NCI-H1436 treated with DMSO at 0.1 percent for 48 hours (cell line): ENCODE data around the gene AQP10.
"Not testable (repeated sequence)": the region's sequence is repeated elsewhere in the genome, so short reads cannot be mapped to it uniquely, and the experiment has no call there.

Experiments
- DNase-seq: peaks from one replicate; lab custom pipeline; 2025; lab: John Stamatoyannopoulos, UW

AQP10 gene

DNA sequence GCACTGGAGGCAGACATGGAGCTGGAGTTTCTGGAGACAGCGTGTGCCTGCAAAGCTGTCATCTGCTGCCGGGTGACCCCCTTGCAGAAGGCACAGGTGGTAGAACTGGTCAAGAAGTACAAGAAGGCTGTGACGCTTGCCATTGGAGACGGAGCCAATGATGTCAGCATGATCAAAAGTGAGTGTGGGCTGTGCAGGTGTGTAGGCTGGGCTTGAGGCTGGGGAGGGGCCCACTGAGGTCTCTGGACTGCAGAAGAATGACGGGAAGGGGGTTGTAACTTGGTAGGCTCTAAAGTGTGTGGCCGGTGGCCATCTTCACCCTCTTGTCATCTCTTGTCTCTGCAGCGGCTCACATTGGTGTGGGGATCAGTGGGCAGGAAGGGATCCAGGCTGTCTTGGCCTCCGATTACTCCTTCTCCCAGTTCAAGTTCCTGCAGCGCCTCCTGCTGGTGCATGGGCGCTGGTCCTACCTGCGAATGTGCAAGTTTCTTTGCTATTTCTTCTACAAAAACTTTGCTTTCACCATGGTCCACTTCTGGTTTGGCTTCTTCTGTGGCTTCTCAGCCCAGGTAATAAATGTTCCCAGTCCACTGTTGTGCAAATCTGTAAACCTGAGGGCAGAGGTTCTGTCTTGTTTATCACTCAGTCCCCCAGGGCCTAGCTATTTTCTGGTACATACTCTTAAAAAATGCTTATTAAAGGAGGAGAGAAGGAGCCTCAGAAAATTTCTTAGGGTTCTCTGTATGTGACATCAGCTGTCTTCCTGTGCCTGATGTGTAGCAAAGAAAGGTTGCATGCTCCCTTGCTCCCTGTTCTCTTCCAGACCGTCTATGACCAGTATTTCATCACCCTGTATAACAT is 24.3 kb downstream of the AQP10 start:
- no peak for DNase-seq

GRCh38 chr1:154346276-154346917 is 25.5 kb downstream of the AQP10 start:
- no peak for DNase-seq

DNA sequence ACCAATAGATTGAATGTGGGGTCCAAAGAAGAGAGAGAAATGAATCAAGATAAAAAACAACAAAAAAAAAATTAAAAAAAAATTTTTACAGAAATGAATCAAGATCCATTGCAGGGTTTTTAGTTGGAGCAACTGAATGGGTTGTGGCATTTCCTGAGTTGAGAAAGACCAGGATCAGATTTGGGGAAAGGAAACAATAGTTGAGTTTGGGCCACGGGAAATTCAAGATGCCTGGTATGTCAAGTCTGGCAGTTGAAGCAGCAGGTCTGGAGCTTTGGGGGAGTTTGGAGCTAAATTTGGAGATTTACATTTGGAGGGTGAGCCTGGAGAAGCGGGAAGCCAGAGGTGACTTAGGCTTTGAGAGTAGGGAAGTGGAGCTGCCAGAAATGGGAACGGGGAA is 27.1 kb downstream of the AQP10 start:
- DNase-seq: no peak

DNA sequence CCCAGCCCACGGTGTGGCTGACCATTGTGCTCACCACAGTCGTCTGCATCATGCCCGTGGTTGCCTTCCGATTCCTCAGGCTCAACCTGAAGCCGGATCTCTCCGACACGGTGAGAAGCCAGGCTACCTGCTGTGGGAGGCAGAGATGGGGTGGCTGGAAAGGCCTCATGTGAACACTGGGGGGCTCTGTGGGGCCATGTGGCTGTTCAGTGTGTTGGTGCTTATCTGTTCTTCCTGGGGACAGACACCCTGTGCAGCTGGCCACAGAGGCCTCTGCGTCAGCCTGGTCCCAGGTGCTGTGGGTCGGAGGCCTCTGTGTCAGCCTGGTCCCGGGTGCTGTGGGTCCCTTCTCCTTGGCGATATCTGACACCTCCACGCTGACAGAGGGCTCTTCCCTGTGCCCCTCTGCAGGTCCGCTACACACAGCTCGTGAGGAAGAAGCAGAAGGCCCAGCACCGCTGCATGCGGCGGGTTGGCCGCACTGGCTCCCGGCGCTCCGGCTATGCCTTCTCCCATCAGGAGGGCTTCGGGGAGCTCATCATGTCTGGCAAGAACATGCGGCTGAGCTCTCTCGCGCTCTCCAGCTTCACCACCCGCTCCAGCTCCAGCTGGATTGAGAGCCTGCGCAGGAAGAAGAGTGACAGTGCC is 27.7 kb downstream of the AQP10 start:
- DNase-seq: no peak

GRCh38 chr1:154349121-154349520 is 28.2 kb downstream of the AQP10 start:
- DNase-seq: no peak

GRCh38 chr1:154350383-154350782 is 29.5 kb downstream of the AQP10 start:
- DNase-seq: no peak

DNA sequence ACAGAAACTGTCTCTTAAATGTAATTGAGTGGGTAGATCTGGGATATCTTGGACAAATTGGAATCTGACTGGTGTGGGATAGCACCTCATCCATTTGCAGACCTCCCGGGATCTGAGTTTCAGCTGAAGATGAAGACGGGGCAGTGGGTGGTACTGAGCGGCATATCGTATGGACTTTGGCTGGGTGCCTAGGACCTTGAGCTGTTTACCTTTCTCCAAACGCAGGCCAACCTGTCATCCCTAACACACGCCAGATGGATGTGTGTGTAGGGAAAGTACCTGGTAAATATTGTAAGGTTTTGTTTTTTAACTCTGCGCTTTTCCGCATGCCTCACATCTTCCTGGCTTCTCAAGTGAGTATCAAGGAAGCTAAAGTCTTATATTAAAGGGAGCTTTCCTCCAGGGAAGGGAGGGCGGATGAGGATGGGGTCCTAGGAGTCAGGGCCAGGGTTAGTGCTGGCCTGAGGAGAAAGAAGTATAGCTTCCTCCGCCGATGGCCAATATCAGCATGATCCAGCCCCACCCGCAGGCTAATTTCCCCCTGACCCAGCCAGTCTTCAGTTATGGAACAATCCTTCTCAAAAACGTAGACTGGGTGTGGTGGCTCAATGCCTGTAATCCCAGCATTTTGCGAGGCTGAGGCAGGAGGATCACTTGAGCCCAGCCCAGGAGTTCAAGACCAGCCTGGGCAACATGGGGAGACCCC is 30.6 kb downstream of the AQP10 start:
- DNase-seq: no peak

DNA sequence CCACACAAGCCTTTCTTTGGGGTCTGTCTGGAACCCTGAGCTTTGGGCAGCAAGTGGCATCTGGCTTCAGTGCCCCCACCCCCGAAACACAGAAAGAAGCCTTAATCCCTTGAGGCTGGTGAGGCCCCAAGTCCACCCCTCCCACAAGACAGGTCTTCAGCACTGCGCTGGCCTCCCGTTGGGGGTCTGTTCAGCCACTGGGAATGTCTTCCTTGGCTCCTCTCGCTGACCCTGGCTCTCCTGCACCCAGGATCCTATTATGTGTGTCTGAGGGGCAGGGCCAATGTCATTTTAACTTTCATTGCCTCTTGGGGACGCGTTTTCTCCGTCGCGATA is 31.3 kb downstream of the AQP10 start:
- no peak for DNase-seq

DNA sequence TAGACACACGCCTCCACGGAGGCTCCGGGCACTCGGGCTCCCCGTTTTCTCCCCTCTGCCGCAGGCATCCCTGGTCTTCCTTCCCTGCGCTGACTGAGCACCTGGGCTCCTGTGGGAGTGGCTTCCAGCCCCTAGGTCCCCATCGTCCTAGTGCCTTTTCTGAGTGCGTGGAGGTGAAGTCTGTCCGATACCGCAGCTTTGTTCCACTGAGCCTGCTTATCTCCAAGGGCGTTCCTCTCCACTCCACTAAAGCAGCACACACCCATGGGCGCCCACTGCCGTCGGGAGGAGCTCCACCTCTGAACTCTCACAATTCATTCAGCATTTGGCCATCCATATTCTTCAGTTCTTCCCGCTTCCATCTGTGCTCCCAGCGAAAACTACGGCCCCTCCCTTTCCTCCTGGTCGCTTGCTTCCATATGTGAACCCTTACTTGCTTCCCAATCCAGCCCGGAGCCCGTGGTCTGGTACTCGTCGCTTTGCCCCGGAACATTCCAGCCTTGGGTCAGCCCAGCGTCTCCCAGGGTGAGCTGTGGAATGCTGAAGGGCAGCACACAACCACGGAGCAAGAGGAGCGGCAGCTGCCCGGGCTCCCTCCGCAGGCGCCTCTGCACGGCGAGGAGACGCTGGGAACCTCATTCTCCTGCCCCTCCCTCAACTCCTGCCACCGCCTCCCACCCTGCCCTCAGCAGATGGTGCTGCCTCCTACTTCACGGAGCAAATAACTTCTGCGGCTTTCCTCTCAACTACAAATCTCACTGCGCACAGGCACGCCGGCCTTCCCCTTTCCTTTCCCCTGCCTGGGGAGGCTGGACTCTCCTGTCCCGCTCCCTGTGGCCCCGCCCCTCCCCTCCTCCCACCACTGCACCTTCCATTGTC is 31.9 kb downstream of the AQP10 start:
- DNase-seq: no peak

- no peak for DNase-seq
Observed at GRCh38 chr1:154353460-154353904, 32.6 kb downstream of the AQP10 start.

- no peak for DNase-seq
Observed at GRCh38 chr1:154353966-154354365, 33.1 kb downstream of the AQP10 start.

DNA sequence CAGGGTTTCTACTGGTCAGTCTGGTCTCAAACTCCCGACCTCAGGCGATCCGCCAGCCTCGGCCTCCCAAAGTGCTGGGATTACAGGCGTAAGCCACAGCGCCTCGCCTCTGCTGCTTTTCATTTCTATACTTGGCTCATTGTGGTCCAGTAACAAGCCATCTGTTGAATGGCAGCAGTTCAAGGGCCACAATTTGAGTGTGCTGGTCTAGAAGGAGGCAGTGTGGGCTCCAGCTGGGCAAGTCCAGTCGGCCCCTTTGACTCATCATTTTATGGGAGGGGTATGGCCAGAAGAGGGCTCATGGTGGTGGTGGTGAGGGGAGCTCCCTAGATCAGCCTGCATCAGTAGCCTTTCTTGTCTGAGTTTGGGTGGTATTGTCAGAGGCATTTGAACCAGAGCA is 37.6 kb downstream of the AQP10 start:
- no peak for DNase-seq

DNA sequence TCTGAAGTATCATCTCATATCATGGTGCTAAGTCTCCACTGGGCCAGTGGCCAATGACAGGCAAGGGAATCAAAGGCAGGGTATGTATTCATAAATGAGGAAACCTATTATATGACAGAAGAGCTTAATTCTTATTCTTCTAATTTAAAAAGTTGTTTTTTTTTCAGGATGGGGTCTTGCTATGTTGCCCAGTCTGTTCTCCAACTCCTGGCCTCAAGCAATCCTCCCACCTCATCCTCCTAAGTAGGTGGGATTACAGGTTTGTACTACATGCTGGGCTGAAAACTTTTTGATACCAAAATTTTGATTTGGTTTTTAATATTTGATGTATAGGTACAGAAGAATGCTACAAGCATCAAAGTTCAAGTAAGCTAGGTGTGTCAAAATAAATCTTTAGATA is 39.4 kb downstream of the AQP10 start:
- DNase-seq: no peak

DNA sequence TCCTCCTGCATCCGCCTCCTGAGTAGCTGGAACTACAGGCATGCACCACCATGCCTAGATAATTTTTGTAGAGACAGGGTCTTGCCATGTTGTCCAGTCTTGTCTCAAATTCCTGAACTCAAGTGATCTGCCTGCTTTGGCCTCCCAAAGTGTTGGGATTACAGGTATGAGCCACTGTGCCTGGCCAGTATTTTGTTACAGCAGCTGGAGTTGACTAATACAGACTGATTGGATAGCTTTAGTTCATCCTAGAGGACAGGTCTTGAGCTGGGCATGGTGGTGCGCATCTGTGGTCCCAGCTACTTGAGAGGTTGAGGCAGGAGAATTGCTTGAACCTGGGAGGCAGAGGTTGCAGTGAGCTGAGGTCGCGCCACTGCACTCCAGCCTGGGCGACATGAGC is 40.0 kb downstream of the AQP10 start:
- not testable (repeated sequence) for DNase-seq

- DNase-seq: no peak
Observed at GRCh38 chr1:154361357-154361756, 40.5 kb downstream of the AQP10 start.

GRCh38 chr1:154371436-154371835 is 50.5 kb downstream of the AQP10 start:
- no peak for DNase-seq

DNA sequence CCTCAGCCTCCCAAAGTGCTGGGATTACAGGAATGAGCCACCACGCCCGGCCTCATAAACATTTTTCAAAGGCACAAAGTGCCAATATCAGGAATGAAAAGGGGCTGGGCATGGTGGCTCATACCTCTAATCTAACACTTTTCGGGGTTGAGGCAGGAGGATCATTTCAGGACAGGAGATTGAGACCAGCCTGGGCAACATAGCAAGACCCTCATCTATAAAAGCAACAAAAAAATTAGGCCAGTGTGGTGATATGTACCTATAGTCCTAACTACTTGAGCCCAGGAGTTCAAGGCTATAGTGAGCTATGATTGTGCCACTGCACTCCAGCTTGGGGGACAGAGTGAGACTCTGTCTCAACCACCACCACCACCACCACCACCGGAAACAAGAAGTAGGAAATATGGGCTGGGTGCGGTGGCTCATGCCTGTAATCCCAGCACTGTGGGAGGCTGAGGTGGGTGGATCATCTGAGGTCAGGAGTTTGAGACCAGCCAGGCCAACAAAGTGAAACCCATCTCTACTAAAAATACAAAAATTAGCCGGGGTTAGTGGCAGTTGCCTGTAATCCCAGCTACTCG is 53.0 kb downstream of the AQP10 start:
- DNase-seq: not testable (repeated sequence)
